ENCODE results near the gene LYPD6B. TPM values are rescaled to one million over a fixed set of nuclear protein-coding genes. Genes with fewer than 3 reads are reported as not detected.

LYPD6B gene
- total and polyA plus RNA-seq, 4 donors, result 5.7 to 11.0 (median 8.9) TPM

DNA sequence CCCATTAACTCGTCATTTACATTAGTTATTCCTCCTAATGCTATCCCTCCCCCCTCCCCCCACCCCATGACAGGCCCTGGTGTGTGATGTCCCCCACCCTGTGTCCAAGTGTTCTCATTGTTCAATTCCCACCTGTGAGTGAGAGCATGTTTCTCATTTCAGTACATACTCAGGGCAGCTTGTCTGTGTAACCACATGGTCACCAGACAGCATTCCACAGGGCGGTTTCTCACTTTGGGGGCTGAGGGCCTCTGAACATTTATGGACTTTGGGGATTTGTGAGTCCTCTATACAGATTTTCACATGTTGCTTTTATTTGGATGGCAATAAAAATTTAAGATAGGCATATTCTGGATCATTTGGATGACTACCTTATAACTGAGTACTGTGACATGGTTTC lies 84.0 kb downstream of the LYPD6B start:
- Histone ChIP-seq H3K36me3 (ENCODE audit: control insufficient read depth, insufficient read depth, low read length) (no peaks in the 10 kb centered on the region), H3K4me3 (ENCODE audit: low read depth, low read length) (no peak overlapping the region), H3K27me3 (ENCODE audit: control insufficient read depth, insufficient read depth, low read length) (no peaks in the 10 kb centered on the region), H3K27ac (ENCODE audit: low read depth, low read length) (no peak overlapping the region), H3K9me3 (ENCODE audit: control insufficient read depth, insufficient read depth, low read length) (no peaks in the 10 kb centered on the region), H3K4me1 (ENCODE audit: control insufficient read depth, insufficient read depth, low read length) (no peaks in the 10 kb centered on the region)
- no peak for DNase-seq (ENCODE audit: low read depth in 4 of 6, low spot score in 6 of 6)
- WGBS (ENCODE audit: insufficient coverage), result 100% methylated on average over 1 of the region's 2 CpGs

DNA sequence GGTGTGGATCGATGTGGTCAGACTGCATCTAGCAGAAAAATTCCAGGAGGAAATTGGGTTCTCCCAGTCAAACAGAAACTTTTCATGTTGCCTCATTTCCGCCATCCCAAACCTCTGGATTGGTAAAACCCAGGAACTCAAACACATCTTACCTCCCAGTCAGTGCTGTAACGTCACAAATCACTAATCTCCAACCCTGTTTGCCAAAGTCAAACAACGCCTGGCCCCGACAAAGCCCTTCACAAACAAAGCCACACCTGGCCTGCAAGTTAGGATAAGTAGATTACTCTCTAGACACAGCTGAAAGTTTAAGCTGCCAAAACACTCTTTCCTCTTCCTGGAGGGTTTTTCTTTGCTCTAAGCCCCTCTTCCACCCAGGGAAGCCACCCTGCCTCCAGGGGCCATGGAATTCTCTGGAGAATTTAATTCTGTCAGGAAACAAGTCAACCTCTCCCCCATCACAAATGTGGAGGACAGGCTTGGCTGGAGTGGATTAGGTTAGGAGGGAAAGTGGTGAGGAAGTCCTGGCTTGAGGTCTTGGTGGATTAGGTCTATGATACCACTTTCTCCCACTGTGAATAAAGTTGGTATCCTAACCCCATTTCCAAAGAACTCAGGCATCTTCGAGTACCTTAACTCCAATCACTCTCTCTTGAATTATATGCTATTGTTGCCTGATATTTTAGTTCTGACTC lies 86.7 kb downstream of the LYPD6B start:
- Histone ChIP-seq H3K4me3 (ENCODE audit: low read depth, low read length) (no peak overlapping the region), H3K36me3 (ENCODE audit: control insufficient read depth, insufficient read depth, low read length) (no peaks in the 10 kb centered on the region), H3K9me3 (ENCODE audit: control insufficient read depth, insufficient read depth, low read length) (no peaks in the 10 kb centered on the region), H3K27me3 (ENCODE audit: control insufficient read depth, insufficient read depth, low read length) (no peaks in the 10 kb centered on the region), H3K4me1 (ENCODE audit: control insufficient read depth, insufficient read depth, low read length) (no peaks in the 10 kb centered on the region), H3K27ac (ENCODE audit: low read depth, low read length) (no peak overlapping the region)
- WGBS (ENCODE audit: insufficient coverage), result 65% methylated on average over 4 of the region's 6 CpGs
- DNase-seq (ENCODE audit: low read depth in 4 of 6, low spot score in 6 of 6), result no peak

DNA sequence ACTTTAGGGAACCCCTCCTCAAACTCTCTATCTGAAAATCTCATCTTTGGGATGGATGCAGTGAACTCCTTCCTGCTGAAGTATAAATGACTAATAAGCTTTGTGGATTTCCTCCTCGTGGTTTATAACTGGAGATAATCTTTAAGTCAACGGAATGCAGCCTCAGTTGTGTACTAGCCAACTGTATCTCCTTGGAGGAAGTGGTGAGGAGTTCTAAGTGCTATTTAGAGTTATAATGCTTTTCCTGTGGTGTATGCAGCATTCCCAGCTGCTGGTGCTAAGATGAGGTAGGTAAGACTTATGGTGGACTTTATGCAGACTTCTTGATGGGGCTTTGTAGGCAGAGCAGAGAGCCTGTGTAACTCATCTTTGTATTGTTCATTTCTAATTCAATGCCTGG lies 90.9 kb downstream of the LYPD6B start:
- Histone ChIP-seq H3K4me3 (ENCODE audit: low read depth, low read length) (no peak overlapping the region), H3K4me1 (ENCODE audit: control insufficient read depth, insufficient read depth, low read length) (no peaks in the 10 kb centered on the region), H3K27me3 (ENCODE audit: control insufficient read depth, insufficient read depth, low read length) (no peaks in the 10 kb centered on the region), H3K9me3 (ENCODE audit: control insufficient read depth, insufficient read depth, low read length) (no peaks in the 10 kb centered on the region), H3K36me3 (ENCODE audit: control insufficient read depth, insufficient read depth, low read length) (no peaks in the 10 kb centered on the region), H3K27ac (ENCODE audit: low read depth, low read length) (no peak overlapping the region)
- no peak for DNase-seq (ENCODE audit: low read depth in 4 of 6, low spot score in 6 of 6)
- 89% methylated on average over 2 of the region's 2 CpGs for WGBS (ENCODE audit: insufficient coverage)

DNA sequence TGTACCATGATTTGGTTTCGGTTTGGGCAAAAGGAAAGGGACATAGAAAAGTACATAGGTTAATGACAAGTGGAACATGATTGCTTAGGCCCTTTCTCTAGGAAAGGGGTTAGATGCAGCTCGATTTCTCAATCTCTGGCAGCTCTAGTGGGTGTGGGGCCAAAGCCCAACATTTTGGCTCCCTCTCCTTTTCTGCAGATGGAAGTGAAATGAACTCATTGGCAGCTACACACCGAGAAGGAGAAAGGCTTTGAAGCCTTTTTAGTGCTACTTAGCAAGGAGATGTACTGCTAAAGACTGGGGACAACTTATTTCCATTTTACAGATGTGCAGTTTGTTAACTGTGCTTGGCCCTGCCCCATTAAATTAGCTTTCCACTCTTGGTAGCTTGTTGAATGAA lies 93.8 kb downstream of the LYPD6B start:
- DNase-seq (ENCODE audit: low read depth in 4 of 6, low spot score in 6 of 6), result peak in 1 of 6 donors; percentile 72
- 75% methylated on average over 2 of the region's 3 CpGs for WGBS (ENCODE audit: insufficient coverage)

DNA sequence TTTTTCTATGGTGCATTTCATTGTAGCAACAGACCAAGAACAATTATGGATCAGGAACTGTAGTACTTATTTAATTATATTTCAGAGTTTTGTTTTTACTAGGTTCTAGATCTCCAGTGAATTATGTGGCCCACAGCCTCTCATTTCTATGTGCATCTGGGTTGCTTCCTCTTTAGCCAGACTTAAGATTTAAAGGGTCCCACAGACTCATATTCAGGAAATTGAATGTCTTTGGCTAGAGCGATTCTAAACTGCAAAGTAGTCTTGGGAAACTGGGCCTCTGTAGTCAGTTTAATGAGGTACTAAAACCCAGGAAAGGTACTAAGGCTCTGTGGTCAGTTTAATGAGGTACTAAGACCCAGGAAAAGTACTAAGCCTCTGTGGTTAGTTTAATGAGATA lies 94.4 kb downstream of the LYPD6B start:
- H3K4me3 ChIP-seq (ENCODE audit: low read depth, low read length), result no peak overlapping the region
- no peaks in the 10 kb centered on the region for H3K27me3 ChIP-seq (ENCODE audit: control insufficient read depth, insufficient read depth, low read length)
- H3K36me3 ChIP-seq (ENCODE audit: control insufficient read depth, insufficient read depth, low read length), result no peaks in the 10 kb centered on the region
- whole genome bisulfite sequencing (ENCODE audit: insufficient coverage), result 83% methylated on average over 1 of the region's 1 CpG
- no peak overlapping the region for H3K27ac ChIP-seq (ENCODE audit: low read depth, low read length)
- H3K4me1 ChIP-seq (ENCODE audit: control insufficient read depth, insufficient read depth, low read length), result no peaks in the 10 kb centered on the region
- no peak for DNase-seq (ENCODE audit: low read depth in 4 of 6, low spot score in 6 of 6)
- no peaks in the 10 kb centered on the region for H3K9me3 ChIP-seq (ENCODE audit: control insufficient read depth, insufficient read depth, low read length)

More for the DNA sequence above, 93.8 kb downstream of the LYPD6B start:
- Histone ChIP-seq H3K4me3 (ENCODE audit: low read depth, low read length) (no peak overlapping the region), H3K9me3 (ENCODE audit: control insufficient read depth, insufficient read depth, low read length) (no peaks in the 10 kb centered on the region), H3K27ac (ENCODE audit: low read depth, low read length) (no peak overlapping the region), H3K4me1 (ENCODE audit: control insufficient read depth, insufficient read depth, low read length) (no peaks in the 10 kb centered on the region), H3K27me3 (ENCODE audit: control insufficient read depth, insufficient read depth, low read length) (no peaks in the 10 kb centered on the region), H3K36me3 (ENCODE audit: control insufficient read depth, insufficient read depth, low read length) (no peaks in the 10 kb centered on the region)

DNA sequence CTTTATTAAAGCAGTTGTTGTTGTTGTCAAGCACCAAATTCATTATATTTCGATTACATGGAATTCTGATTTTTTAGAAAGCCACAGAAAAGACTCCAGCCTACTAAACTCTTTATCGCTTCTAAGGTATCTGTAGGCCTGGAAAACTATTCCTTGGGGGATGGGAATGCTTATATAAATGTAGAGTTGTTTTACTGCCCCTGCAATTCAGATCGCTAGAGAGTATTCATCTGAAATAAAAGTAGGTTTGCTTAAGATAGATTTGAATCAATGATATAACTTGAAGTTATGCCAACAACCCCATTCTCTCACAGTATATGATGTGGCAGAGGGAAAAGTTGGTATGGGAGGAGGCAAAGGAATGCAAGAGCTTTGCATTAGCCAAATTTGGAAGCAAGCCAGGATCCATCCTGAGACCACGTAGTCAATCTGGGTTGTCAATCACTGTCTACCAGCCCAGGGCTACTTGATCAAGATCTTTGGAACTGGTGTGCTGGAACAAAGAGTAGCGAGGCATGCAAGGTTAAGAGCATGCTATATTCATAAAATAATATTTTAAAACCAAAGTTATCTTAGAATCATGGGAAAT lies 95.9 kb downstream of the LYPD6B start:
- H3K4me1 ChIP-seq (ENCODE audit: control insufficient read depth, insufficient read depth, low read length), result no peaks in the 10 kb centered on the region
- H3K27ac ChIP-seq (ENCODE audit: low read depth, low read length), result no peak overlapping the region
- H3K36me3 ChIP-seq (ENCODE audit: control insufficient read depth, insufficient read depth, low read length), result no peaks in the 10 kb centered on the region
- no peak overlapping the region for H3K4me3 ChIP-seq (ENCODE audit: low read depth, low read length)
- 83% methylated on average over 1 of the region's 5 CpGs for WGBS (ENCODE audit: insufficient coverage)
- H3K9me3 ChIP-seq (ENCODE audit: control insufficient read depth, insufficient read depth, low read length), result no peaks in the 10 kb centered on the region
- no peak for DNase-seq (ENCODE audit: low read depth in 4 of 6, low spot score in 6 of 6)
- H3K27me3 ChIP-seq (ENCODE audit: control insufficient read depth, insufficient read depth, low read length), result no peaks in the 10 kb centered on the region

DNA sequence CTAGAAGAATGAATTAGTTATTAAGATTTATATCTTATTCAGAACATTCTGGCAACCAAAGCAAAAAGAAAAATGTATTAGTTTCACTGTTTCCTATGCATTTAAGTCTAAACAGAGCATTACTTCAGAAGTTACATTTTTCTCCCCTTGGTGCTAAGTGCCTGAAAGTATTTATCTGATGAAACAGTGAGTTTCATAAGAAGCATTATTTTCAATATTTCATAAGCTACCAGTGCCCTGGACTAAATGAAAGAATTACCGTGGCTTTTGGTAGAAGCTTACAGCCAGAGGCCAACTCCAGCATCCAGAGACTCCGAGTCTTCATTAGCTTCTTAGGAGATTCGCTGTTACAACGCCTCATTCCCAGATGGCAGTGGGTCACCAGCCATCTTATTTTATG lies 97.6 kb downstream of the LYPD6B start:
- Histone ChIP-seq H3K27me3 (ENCODE audit: control insufficient read depth, insufficient read depth, low read length) (no peaks in the 10 kb centered on the region), H3K27ac (ENCODE audit: low read depth, low read length) (no peak overlapping the region), H3K36me3 (ENCODE audit: control insufficient read depth, insufficient read depth, low read length) (no peaks in the 10 kb centered on the region), H3K4me1 (ENCODE audit: control insufficient read depth, insufficient read depth, low read length) (no peaks in the 10 kb centered on the region), H3K9me3 (ENCODE audit: control insufficient read depth, insufficient read depth, low read length) (no peaks in the 10 kb centered on the region), H3K4me3 (ENCODE audit: low read depth, low read length) (no peak overlapping the region)
- 88% methylated on average over 2 of the region's 4 CpGs for WGBS (ENCODE audit: insufficient coverage)
- no peak for DNase-seq (ENCODE audit: low read depth in 4 of 6, low spot score in 6 of 6)

DNA sequence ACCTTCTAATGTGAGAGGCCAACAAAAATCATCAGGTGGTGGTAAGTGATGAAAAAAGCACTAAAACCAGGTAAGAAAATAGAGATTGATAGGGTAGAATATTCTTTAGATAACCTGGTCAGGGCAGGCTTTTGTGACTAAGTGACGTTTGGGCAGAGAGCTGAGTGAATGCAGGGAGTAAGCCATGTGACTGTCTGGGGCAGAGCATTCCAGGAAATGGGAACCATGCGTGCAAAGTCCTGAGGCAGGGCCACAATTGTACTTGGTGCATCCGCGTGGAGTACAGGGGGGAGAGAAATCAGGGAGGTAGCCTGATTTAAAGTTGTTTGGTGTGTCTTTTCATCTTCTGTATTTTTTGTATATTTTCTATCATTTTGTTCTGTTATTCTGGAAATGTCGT lies 102.5 kb downstream of the LYPD6B start:
- Histone ChIP-seq H3K4me3 (ENCODE audit: low read depth, low read length) (no peak overlapping the region), H3K27ac (ENCODE audit: low read depth, low read length) (no peak overlapping the region), H3K4me1 (ENCODE audit: control insufficient read depth, insufficient read depth, low read length) (no peaks in the 10 kb centered on the region), H3K27me3 (ENCODE audit: control insufficient read depth, insufficient read depth, low read length) (no peaks in the 10 kb centered on the region), H3K9me3 (ENCODE audit: control insufficient read depth, insufficient read depth, low read length) (no peaks in the 10 kb centered on the region), H3K36me3 (ENCODE audit: control insufficient read depth, insufficient read depth, low read length) (no peaks in the 10 kb centered on the region)
- no peak for DNase-seq (ENCODE audit: low read depth in 4 of 6, low spot score in 6 of 6)
- 76% methylated on average over 4 of the region's 5 CpGs for WGBS (ENCODE audit: insufficient coverage)

DNA sequence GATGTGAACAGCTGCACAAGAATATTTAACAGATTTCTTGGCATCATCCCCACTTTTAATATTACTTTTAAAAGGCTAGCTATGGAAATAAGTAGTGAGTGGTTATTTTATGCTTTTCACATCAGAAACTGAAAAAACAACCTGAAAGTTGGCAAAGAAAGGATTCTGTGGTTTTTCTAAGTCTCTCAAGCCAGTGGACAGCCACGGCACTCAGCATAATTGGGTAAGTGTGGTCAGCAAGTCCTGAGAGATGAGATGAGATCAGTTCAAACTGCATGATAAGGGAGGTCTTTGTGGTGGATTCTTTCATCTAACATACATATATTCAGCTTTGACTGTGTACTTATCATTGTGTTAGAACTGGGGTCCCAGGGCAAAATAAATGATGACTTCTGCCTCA lies 105.2 kb downstream of the LYPD6B start:
- H3K27ac ChIP-seq (ENCODE audit: low read depth, low read length), result no peak overlapping the region
- no peaks in the 10 kb centered on the region for H3K36me3 ChIP-seq (ENCODE audit: control insufficient read depth, insufficient read depth, low read length)
- H3K4me3 ChIP-seq (ENCODE audit: low read depth, low read length), result no peak overlapping the region
- no peaks in the 10 kb centered on the region for H3K4me1 ChIP-seq (ENCODE audit: control insufficient read depth, insufficient read depth, low read length)
- no peaks in the 10 kb centered on the region for H3K27me3 ChIP-seq (ENCODE audit: control insufficient read depth, insufficient read depth, low read length)
- 67% methylated on average over 1 of the region's 1 CpG for WGBS (ENCODE audit: insufficient coverage)
- H3K9me3 ChIP-seq (ENCODE audit: control insufficient read depth, insufficient read depth, low read length), result no peaks in the 10 kb centered on the region
- no peak for DNase-seq (ENCODE audit: low read depth in 4 of 6, low spot score in 6 of 6)

All from spinal cord (tissue), 10 donors.